Activated T-helper 1 cell treated with Interleukin-2 at 50 U/mL for 16 hours (primary cell): ENCODE results near the gene GAREM2.

Experiments
- DNase-seq: peaks from one replicate; pipeline ENCODE4 v3.0.0-alpha.2; 2020; ENCODE audit warnings: low read depth

The GAREM2 gene

DNA sequence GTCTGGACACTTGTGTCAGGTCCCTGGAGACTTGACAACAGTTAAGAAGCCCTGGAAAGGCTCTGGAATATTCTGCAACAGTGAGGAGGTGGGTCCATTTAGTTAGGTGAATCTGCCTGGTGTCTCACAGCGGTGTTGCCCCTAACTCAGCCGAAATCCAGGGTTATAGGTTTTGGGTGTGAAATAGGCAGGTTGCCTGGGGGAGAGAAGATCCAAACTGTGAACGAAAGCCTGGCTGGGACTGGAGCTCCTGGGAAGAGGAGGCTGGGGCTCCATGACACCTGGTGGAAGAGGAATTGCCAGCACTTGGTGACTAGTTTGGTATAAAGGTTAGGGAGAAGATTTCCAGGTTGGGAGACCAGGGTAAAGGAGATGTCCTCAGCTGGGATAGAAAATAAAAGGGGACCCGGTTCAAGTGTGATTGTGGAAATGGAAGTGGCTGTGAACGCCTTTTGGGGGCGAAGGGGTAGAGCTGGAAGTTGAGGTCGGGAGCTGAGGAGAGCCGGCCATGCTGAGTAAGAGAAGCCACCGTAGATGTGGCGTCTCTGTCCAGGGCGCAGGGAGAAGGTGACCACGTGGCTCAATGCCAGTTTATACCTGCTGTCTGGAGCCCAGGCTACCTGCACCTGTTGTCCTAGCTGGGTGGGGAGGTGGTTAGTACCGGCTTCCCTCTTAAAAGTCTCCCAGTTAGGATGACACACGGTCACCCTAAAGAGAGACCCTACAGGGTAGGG lies 3.0 kb upstream of the GAREM2 start:
- DNase-seq: no peak

DNA sequence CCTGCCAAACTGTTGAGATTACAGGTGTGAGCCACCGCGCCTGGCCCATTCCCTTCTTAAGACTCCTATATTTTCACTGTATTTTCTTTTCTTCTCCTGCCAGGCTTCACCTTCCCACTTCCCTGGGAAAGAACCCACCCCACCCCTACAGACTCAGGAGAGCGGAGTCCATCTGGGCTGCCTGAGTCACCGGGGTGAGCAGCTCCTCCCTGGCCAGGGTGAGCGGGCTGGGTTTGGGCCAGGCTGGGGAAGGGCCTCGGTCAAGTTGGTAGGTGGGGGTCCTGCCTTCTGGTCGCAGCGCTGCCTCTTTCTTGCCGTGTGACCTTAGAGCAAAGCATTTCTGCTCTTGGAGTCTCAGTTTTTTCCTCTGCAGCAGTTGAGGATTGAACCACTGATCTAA lies 2.1 kb upstream of the GAREM2 start:
- DNase-seq: no peak

DNA sequence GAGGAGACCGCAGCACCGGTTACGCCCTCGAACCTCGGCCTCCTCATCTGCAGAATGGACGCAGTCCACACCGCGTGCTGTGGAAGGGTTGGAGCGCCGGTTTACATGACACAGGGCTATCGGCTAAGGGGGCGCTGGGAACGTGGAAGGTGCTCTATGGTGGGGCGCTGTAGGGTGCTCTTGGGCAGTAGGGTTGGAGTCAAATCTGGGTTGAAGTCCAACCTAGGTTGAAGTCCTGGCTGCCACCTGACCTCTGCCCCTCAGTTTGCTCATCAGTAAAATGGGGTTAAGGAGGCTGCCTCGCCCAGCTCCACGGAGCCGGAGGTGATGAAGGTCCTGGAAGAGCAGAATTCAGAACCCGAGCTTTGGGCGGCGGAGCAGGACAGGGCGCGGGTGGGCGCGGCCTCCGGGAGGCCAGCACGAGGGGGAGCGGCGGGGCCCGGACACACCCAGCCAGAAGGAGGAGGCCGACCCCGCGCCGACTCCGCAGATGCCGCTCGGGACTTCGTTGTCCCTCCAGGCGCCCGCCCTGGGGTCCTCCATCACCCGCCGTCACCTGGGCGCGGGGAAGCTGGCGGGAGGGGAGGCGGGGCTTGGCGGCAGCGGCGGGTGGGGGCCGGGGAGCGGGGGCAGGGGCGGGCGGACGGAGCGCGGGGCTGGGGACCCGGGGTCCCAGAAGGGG lies 558 bp upstream of the GAREM2 start:
- DNase-seq: no peak

DNA sequence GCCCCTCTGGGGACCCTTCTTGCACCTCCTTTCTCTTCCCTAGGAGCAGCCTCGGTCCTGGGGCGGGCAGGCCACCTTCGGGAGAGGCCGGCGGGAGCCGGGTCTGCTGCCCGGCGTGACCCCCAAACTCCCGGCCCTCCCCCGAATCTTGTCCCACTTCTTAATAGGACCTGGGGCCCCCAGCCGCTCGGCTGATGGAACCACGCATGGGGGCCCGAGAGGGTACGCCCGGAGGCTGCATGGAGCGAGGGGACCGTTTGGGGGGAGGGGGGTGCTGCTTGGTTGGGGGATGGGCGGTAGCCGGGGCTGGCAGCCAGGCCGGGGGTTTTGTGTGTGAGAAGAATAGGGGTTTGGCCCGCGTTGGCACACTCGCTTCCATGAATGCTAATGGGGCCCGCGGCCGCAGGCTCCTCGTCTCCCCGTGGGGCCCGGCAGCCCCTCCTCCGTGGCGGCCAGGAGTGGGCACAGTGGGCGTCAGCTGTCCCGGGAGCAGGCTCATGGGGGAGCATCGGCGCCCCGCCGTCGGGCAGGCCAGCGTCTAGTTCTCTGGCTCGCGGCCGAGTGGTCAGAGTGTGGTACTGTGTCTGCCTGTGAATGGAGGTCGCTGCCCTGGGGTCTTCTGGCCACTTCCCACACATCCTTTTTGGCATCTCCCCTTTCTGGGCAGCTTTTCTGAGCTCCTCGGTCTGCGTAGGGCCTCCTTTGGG lies 1.0 kb downstream of the GAREM2 start:
- DNase-seq: no peak

GRCh38 chr2:26174691-26175465 lies 2.0 kb downstream of the GAREM2 start:
- no peak for DNase-seq

GRCh38 chr2:26175466-26176278 lies 2.8 kb downstream of the GAREM2 start:
- no peak for DNase-seq

GRCh38 chr2:26176279-26176615 lies 3.4 kb downstream of the GAREM2 start:
- DNase-seq: no peak

GRCh38 chr2:26177122-26177521 lies 4.2 kb downstream of the GAREM2 start:
- DNase-seq: no peak

GRCh38 chr2:26178246-26178645 lies 5.4 kb downstream of the GAREM2 start:
- DNase-seq: no peak

- no peak for DNase-seq
These were observed 6.0 kb downstream of the GAREM2 start for GRCh38 chr2:26178746-26179436.

DNA sequence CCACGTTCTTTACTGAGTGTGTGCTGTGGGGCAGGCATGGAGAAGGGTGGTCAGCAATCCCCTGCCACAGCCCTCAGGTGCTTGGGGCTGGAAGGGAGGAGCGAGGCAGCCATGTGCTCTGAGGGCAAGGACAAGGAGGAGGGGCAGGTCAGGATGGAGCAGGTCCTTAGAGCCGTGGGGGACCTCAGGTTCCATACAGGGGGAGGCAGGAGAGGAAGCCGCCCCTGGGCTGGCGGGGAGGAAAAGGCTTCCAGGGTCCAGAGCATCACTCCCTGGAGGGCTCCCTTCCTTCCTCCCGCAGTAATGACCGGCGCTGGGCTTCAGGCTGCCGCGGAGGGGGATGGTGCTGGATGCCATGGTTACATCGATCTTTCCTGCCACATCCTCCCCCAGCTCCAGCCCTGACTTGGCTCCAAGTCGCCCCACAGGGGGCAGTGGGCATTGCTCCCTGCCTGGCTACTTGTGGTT lies 6.6 kb downstream of the GAREM2 start:
- DNase-seq: no peak

DNA sequence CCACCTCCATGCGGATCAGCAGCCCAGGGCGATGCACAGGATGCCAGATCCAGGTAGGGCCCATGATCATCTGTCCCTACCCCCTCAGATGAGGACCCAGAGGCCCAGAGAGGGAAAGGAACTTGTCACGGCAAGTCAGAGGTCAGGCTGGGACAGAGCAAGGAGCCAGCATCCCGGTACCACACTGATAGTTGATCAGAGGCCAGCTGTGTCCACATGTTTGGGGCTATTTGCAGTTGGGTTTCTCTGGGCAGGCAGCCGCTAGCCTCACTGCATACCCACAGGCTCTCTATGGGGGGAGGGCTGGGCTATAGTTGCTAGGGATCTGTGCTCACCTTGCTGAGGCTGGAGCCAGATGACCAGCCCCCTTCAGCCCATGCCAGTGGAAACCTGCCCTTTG lies 9.6 kb downstream of the GAREM2 start:
- DNase-seq: no peak

DNA sequence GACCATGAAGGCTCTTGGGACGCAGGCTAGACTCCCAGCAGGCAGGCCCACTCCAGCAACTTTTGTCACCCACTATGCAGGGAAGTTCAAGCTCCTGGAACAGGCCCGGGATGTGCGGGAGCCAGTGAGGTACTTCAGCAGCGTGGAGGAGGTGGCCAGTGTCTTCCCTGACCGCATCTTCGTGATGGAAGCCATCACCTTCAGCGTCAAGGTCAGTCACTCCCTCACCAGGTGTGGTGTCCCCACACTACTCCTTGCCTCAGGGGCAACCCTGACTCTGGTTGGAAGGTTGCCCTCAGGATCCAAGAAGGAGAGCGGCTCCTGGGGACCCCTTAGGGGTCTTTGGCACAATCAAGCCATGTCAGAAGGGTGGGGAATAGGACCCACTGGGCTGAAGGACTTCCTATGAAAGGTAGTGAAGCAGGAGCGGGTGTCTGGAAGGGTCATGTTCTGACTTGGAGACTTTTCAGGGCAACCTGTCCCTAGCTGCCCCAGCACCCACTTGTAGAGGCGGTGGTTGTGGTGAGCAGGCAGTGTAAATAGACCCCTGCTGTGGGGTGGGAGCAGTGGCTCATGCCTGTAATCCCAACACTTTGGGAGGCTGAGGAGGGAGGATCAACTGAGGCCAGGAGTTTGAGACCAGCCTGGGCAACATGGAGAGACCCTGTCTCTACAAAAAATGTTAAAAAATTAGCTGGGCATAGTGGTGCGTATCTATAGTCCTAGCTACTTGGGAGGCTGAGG lies 10.2 kb downstream of the GAREM2 start:
- no peak for DNase-seq

DNA sequence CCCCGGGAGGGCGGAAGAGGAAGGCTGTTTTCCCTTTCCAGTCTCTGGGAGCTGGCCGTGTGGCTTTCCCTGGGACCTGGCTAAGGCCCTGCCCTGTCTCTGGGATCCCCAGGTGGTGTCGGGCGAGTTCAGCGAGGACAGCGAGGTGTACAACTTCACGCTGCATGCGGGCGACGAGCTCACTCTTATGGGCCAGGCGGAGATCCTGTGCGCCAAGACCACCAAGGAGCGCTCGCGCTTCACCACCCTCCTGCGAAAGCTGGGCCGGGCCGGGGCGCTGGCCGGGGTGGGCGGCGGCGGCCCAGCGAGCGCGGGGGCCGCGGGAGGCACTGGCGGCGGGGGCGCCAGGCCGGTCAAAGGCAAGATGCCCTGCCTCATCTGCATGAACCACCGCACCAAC lies 11.2 kb downstream of the GAREM2 start:
- DNase-seq: no peak

DNA sequence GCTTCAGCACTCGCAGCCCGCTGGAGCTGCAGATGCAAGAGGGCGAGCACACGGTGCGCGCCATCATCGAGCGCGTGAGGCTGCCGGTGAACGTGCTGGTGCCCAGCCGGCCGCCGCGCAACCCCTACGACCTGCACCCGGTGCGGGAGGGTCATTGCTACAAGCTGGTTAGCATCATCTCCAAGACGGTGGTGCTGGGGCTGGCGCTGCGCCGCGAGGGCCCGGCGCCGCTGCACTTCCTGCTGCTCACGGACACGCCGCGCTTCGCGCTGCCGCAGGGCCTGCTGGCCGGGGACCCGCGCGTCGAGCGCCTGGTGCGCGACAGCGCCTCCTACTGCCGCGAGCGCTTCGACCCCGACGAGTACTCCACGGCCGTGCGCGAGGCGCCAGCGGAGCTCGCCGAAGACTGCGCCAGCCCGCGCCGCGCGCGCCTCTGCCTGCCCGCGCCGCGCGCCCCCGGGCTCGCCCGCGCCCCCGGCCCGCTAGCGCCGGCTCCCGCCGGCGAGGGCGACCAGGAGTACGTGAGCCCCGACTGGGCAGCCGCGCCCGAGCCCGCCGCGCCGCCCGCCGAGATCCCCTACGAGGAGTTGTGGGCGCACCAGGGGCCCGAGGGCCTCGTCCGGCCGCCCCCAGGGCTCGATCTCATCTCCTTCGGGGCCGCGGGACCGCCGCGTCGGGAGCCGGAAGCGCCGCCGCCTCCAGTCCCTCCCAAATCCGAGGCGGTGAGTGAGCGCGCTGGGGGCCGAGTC lies 11.8 kb downstream of the GAREM2 start:
- peak; percentile 82 for DNase-seq

GRCh38 chr2:26185304-26185928 lies 12.5 kb downstream of the GAREM2 start:
- no peak for DNase-seq

DNA sequence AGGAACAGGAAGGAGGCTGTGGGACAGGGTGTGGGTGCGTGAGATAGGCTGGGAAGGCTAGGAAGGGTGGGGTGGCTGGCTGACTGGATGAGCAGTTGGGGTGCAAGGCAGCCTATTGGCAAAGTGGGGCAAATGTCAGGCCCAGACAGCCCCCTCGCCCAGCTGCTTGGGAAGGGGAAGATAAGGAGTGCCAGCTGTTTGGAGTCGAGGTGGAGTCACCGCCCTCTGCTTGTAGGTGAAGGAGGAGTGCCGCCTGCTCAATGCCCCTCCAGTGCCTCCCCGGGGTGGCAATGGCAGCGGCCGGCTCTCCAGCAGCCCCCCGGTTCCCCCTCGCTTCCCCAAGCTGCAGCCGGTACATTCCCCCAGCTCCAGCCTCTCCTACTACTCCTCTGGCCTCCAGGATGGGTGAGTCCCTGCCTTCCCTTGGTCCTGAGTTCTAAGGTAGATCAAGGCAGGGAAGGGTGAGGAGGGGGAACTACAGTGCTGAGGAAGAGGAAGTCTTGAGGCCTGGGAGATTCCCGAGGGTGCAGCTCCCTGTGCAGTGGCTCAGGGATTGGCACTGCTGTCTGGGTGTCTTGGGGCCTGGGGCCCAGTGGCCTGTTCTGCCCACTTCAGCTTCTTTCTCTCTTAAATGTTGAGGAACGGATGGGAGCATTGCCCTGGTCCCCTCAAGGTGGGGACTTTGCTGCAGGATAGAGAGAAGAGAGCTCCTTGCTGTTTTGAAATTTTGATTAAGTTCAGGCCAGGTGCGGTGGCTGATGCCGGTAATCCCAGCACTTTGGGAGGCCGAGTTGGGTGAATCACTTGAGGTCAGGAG lies 13.3 kb downstream of the GAREM2 start:
- DNase-seq: no peak

- no peak for DNase-seq
These were observed 14.2 kb downstream of the GAREM2 start for GRCh38 chr2:26187114-26187513.
